ENCODE data around the gene XPC.

Gene XPC

GRCh38 chr3:14216257-14217048 is 38.1 kb upstream of the XPC start:
- peak overlapping the region; percentile 44 for H3K9ac ChIP-seq (ENCODE audit: low read length)
- H3K4me3 ChIP-seq (ENCODE audit: insufficient read depth, low read length, poor library complexity, severe bottlenecking): peak overlapping the region; percentile 39
- H3F3A ChIP-seq (ENCODE audit: insufficient read depth): no peaks in the 10 kb centered on the region
- peak overlapping the region; percentile 23; the same call in 1 of the 2 replicates for H3K27ac ChIP-seq (ENCODE audit: low read depth, low read length)
- peak overlapping the region; percentile 68 for H2AFZ ChIP-seq (ENCODE audit: low read depth, low read length, severe bottlenecking)
- H3K27me3 ChIP-seq (ENCODE audit: low read length): no peaks in the 10 kb centered on the region
- TF ChIP-seq EZH2phosphoT487 (conservative IDR thresholded peaks at IDR 0.05; ENCODE audit: low read length): no peak
- TF ChIP-seq CTCF (IDR thresholded peaks at IDR 0.05; ENCODE audit: insufficient read depth, low read length, poor library complexity, severe bottlenecking): peak; percentile 55
- no peaks in the 10 kb centered on the region for H4K20me1 ChIP-seq (ENCODE audit: low read depth, low read length)
- H3K9me2 ChIP-seq (replicated peaks; ENCODE audit: insufficient read depth, low read length): no peaks in the 10 kb centered on the region
- no peaks in the 10 kb centered on the region for H3K36me3 ChIP-seq (ENCODE audit: low read length)
- H3K79me2 ChIP-seq (ENCODE audit: insufficient read depth, low read length): no peaks in the 10 kb centered on the region
- H3K4me2 ChIP-seq (ENCODE audit: low read depth, low read length, poor library complexity, severe bottlenecking): peak overlapping the region; percentile 66
- H3K9me3 ChIP-seq (ENCODE audit: insufficient read depth, low read length): no peaks in the 10 kb centered on the region

- H2AFZ ChIP-seq (ENCODE audit: low read depth, low read length, severe bottlenecking): no peak overlapping the region
- no peaks in the 10 kb centered on the region for H3K9me2 ChIP-seq (replicated peaks; ENCODE audit: insufficient read depth, low read length)
- H3K4me2 ChIP-seq (ENCODE audit: low read depth, low read length, poor library complexity, severe bottlenecking): no peak overlapping the region
- H3K36me3 ChIP-seq (ENCODE audit: low read length): no peaks in the 10 kb centered on the region
- no peaks in the 10 kb centered on the region for H3K27me3 ChIP-seq (ENCODE audit: low read length)
- H3K79me2 ChIP-seq (ENCODE audit: insufficient read depth, low read length): no peaks in the 10 kb centered on the region
- TF ChIP-seq EZH2phosphoT487 (conservative IDR thresholded peaks at IDR 0.05; ENCODE audit: low read length): no peak
- no peak for TF ChIP-seq CTCF (IDR thresholded peaks at IDR 0.05; ENCODE audit: insufficient read depth, low read length, poor library complexity, severe bottlenecking)
- H3K9me3 ChIP-seq (ENCODE audit: insufficient read depth, low read length): no peaks in the 10 kb centered on the region
- no peak overlapping the region for H3K9ac ChIP-seq (ENCODE audit: low read length)
- no peaks in the 10 kb centered on the region for H4K20me1 ChIP-seq (ENCODE audit: low read depth, low read length)
- no peak overlapping the region for H3K27ac ChIP-seq (ENCODE audit: low read depth, low read length)
- H3F3A ChIP-seq (ENCODE audit: insufficient read depth): no peaks in the 10 kb centered on the region
- H3K4me3 ChIP-seq (ENCODE audit: insufficient read depth, low read length, poor library complexity, severe bottlenecking): no peak overlapping the region
These were observed 36.4 kb upstream of the XPC start for GRCh38 chr3:14214764-14215163.

GRCh38 chr3:14213066-14213774 is 34.8 kb upstream of the XPC start:
- TF ChIP-seq EZH2phosphoT487 (conservative IDR thresholded peaks at IDR 0.05; ENCODE audit: low read length): no peak
- no peak for TF ChIP-seq CTCF (IDR thresholded peaks at IDR 0.05; ENCODE audit: insufficient read depth, low read length, poor library complexity, severe bottlenecking)
- no peaks in the 10 kb centered on the region for H3K27me3 ChIP-seq (ENCODE audit: low read length)
- no peak overlapping the region for H3K27ac ChIP-seq (ENCODE audit: low read depth, low read length)
- no peak overlapping the region for H3K9ac ChIP-seq (ENCODE audit: low read length)
- no peaks in the 10 kb centered on the region for H3K79me2 ChIP-seq (ENCODE audit: insufficient read depth, low read length)
- no peaks in the 10 kb centered on the region for H4K20me1 ChIP-seq (ENCODE audit: low read depth, low read length)
- no peaks in the 10 kb centered on the region for H3F3A ChIP-seq (ENCODE audit: insufficient read depth)
- no peaks in the 10 kb centered on the region for H3K36me3 ChIP-seq (ENCODE audit: low read length)
- no peak overlapping the region for H3K4me3 ChIP-seq (ENCODE audit: insufficient read depth, low read length, poor library complexity, severe bottlenecking)
- no peak overlapping the region for H3K4me2 ChIP-seq (ENCODE audit: low read depth, low read length, poor library complexity, severe bottlenecking)
- no peaks in the 10 kb centered on the region for H3K9me2 ChIP-seq (replicated peaks; ENCODE audit: insufficient read depth, low read length)
- H2AFZ ChIP-seq (ENCODE audit: low read depth, low read length, severe bottlenecking): no peak overlapping the region
- no peaks in the 10 kb centered on the region for H3K9me3 ChIP-seq (ENCODE audit: insufficient read depth, low read length)

All from SU-DHL-6 (cell line).